ENCODE measurements around the gene TLE6. TPM values are rescaled to one million over a fixed set of nuclear protein-coding genes. Genes with fewer than 3 reads are reported as not detected.
"Not testable (repeated sequence)": the region's sequence is repeated elsewhere in the genome, so short reads cannot be mapped to it uniquely, and the experiment has no call there.

TLE6 gene
- 3.5 TPM for polyA plus RNA-seq (2013, experiment 1 of 2)
- 2.6 TPM for polyA plus RNA-seq (2013, experiment 2 of 2)

DNA sequence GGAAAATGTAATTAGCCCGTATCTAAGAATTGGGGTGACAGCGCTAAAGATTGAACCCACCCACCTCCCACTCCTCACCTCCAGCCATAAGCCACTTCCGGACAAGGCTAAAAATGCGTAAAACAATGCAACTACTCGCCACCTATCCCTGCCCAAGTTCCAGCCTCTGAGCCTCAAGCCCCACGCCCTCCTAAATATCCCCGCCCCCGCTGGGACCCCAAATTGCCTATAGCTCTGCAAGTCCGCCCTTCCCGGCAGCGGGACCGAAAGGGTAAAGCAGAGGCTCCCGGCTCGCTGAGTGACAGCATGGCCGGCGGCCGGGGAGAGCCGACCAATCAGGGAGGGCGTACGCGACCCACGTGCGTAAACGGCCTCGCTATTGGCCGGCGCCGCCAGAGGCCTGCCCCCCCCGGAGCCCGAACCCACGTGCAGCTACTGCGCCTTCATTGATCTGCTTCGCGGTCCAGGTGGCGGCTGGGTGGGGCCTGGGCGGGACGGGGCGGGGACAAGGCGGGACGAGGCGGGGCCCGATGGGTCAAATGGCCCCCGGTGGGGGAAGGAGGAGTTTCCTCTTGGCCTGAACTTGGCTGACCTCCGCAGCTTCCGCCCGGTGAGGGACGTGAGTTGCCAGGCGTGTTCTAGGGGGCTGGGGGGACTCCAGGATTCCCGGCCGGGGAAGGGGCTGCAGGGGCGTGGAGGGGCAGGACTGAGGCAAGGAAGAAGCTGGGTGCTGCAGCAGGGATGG lies at the start of gene TLE6:
Gene TLE6, plus strand, starts transcription at position 564 of the 745 bp plus-strand sequence. CDS start 670 bp downstream, outside the sequence.
- 1% methylated on average over 42 to 44 of the region's 51 CpGs for WGBS, 2 experiments (ENCODE audit: insufficient coverage in 2 of 2)
- Histone ChIP-seq H3K9me3 (ENCODE audit: control insufficient read depth, low read length) (no peaks in the 10 kb centered on the region), H3K4me1 (ENCODE audit: control insufficient read depth, insufficient read depth, low read length, poor library complexity, severe bottlenecking) (peaks cover 8% of the 10 kb centered on the region), H3K4me3 (ENCODE audit: extremely low read depth, insufficient read depth, low read length, poor library complexity, severe bottlenecking) (peak within 1 kb of the TSS; percentile 42), H3K27ac (ENCODE audit: low read depth, low read length, severe bottlenecking) (no peak within 1 kb of the TSS), H3K36me3 (ENCODE audit: control insufficient read depth, insufficient read depth, low read length) (no peaks in the 10 kb centered on the region)

DNA sequence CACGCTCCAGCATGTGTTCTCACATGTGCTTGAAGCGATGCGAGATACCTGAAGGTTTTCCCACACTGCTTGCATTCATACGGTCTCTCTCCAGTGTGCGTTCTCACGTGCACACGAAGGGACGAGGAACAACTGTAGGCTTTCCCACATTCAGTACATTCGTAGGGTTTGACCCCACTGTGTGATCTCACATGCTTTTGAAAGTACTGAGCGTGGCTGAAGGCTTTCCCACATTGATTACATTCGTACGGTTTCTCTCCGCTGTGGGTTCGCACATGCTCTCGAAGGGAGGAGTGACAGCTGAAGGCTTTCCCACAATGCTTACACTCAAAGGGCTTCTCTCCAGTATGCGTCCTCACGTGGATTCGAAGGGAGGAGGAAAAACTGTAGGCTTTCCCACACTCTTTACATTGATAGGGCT lies 43.9 kb upstream of the TLE6 start:
- Histone ChIP-seq H3K9me3 (ENCODE audit: control insufficient read depth, low read length) (peaks cover 35% of the 10 kb centered on the region), H3K27ac (ENCODE audit: low read depth, low read length, severe bottlenecking) (no peak overlapping the region), H3K4me3 (ENCODE audit: extremely low read depth, insufficient read depth, low read length, poor library complexity, severe bottlenecking) (no peak overlapping the region), H3K36me3 (ENCODE audit: control insufficient read depth, insufficient read depth, low read length) (peaks cover 67% of the 10 kb centered on the region), H3K4me1 (ENCODE audit: control insufficient read depth, insufficient read depth, low read length, poor library complexity, severe bottlenecking) (no peaks in the 10 kb centered on the region)
- WGBS, 2 experiments (ENCODE audit: insufficient coverage in 2 of 2) = 96 to 97% methylated on average over 17 to 18 of the region's 18 CpGs

DNA sequence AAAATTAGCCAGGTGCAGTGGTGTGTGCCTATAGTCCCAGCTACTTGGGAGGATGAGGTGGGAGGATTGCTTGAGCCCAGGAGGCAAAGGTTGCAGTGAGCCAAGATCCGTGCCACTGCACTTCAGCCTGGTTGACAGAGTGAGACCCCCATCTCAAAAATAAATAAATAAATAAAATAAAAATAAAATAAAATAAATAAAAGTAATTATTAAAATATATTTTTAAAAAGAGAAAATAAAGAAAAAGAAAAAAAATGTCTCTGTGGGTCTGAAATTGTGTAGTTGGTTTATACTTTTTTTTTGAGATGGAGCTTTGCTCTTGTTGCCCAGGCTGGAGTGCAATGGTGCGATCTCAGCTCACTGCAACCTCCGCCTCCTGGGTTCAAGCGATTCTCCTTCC lies 41.5 kb upstream of the TLE6 start:
- 90 to 100% methylated on average over 1 to 3 of the region's 4 CpGs for WGBS, 2 experiments (ENCODE audit: insufficient coverage in 2 of 2)
- Histone ChIP-seq H3K9me3 (ENCODE audit: control insufficient read depth, low read length) (peaks cover 31% of the 10 kb centered on the region), H3K36me3 (ENCODE audit: control insufficient read depth, insufficient read depth, low read length) (peaks cover 76% of the 10 kb centered on the region)
- H3K4me3 ChIP-seq (ENCODE audit: extremely low read depth, insufficient read depth, low read length, poor library complexity, severe bottlenecking); H3K4me1 ChIP-seq (ENCODE audit: control insufficient read depth, insufficient read depth, low read length, poor library complexity, severe bottlenecking); H3K27ac ChIP-seq (ENCODE audit: low read depth, low read length, severe bottlenecking): not testable (repeated sequence)

DNA sequence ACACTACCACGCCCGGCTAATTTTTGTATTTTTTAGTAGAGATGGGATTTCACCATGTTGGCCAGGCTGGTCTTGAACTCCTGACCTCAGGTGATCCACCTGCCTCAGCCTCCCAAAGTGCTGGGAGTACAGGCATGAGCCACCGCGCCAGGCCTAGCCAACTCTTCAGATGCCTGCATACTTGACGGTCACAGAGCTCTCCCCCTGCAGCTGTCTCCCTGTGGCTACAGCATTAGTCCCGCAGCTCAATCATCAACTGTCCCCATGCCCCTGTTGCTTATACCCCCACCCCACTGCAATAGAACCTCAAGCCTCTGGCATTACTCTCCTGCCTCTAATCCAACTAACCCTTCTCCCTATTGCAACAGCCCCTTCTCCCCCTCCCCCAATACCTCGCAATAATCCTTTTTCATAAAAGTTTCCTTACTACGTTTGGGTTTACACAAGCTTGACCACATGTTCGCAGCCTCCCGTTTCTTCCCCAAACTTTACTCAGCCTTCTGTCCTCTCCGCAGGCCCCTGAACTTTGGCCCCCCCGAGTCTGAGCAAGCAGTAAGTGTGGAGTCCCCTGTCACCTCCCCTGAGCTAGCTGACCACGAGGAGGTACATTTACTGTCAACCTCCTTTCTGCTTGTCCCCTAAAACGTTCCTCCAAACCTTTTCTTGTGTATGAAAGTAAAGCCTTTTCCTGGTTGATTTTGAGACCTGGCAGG lies 34.3 kb upstream of the TLE6 start:
- Histone ChIP-seq H3K4me1 (ENCODE audit: control insufficient read depth, insufficient read depth, low read length, poor library complexity, severe bottlenecking) (no peaks in the 10 kb centered on the region), H3K4me3 (ENCODE audit: extremely low read depth, insufficient read depth, low read length, poor library complexity, severe bottlenecking) (no peak overlapping the region), H3K27ac (ENCODE audit: low read depth, low read length, severe bottlenecking) (no peak overlapping the region), H3K36me3 (ENCODE audit: control insufficient read depth, insufficient read depth, low read length) (peaks cover 14% of the 10 kb centered on the region), H3K9me3 (ENCODE audit: control insufficient read depth, low read length) (no peaks in the 10 kb centered on the region)
- WGBS, 2 experiments (ENCODE audit: insufficient coverage in 2 of 2) = 89 to 92% methylated on average over 11 to 12 of the region's 14 CpGs

DNA sequence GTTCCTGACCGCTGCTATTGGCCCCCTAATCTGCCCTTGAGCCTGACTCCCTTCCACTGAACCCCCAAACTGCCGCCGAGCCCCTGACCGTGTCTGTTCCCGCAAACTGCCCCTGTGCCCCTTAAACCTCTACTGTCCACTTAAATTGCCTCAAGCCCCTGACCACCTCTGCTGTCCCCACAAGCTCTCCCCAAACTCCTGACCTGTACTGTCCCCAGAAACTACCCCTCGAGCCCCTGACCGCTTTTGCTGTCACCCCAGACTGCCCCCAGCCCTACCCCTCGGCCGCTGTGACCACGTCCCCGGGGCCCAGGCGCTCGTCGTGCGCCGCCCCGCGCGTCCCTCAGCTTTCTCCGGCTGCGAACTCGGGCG lies 33.0 kb upstream of the TLE6 start:
- no peak overlapping the region for H3K27ac ChIP-seq (ENCODE audit: low read depth, low read length, severe bottlenecking)

DNA sequence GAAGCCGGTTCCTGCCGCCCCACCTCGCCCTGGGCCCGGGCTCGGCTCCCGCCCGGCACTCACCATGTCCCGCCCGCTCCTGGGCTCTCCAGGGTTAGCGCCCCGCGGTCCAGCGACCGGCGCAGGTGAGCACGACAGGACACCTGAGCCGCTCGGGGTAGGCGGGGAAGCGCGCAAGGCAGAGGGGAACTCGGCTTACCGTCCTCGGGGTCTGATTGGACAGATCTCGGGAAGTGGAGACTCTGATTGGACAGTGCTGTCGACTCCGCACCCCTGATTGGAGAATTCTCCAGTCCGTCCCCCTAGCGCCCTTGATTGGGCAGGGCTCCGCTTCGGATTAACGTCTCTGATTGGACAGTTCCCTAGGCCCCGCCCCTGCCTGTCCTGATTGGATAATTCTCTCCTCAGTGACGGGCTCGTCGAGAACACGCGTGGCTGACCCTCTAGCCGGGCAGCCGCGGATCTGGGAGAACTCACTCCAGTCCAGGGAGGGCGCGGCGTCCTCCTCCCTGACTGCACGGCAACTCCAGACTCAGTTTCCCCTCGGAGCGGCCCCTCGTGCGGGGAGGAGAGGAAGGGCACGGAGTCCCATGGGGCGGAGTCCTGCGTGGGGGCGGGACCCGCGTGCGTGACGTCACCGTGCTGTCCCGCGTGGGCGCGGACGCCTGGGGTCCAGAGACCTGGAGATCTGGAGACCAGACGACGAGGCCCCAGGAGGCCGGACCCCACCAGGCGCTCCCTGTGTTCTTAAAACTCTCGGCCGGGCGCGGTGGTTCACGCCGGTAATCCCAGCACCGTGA lies 32.4 kb upstream of the TLE6 start, which contains the start of gene ZNF77:
Gene ZNF77, minus strand, starts transcription at position 197 of the 800 bp plus-strand sequence. Its CDS starts 131 bp downstream, at position 66.
- Histone ChIP-seq H3K36me3 (ENCODE audit: control insufficient read depth, insufficient read depth, low read length) (peaks cover 7% of the 10 kb centered on the region), H3K27ac (ENCODE audit: low read depth, low read length, severe bottlenecking) (peak within 1 kb of the TSS; percentile 82), H3K4me1 (ENCODE audit: control insufficient read depth, insufficient read depth, low read length, poor library complexity, severe bottlenecking) (peaks cover 4% of the 10 kb centered on the region), H3K9me3 (ENCODE audit: control insufficient read depth, low read length) (no peaks in the 10 kb centered on the region), H3K4me3 (ENCODE audit: extremely low read depth, insufficient read depth, low read length, poor library complexity, severe bottlenecking) (peak within 1 kb of the TSS; percentile 85)
- WGBS, 2 experiments (ENCODE audit: insufficient coverage in 2 of 2) = 3 to 7% methylated on average over 62 to 69 of the region's 74 CpGs

More for the DNA sequence above, 33.0 kb upstream of the TLE6 start:
- Histone ChIP-seq H3K4me1 (ENCODE audit: control insufficient read depth, insufficient read depth, low read length, poor library complexity, severe bottlenecking) (peaks cover 1% of the 10 kb centered on the region), H3K36me3 (ENCODE audit: control insufficient read depth, insufficient read depth, low read length) (peaks cover 9% of the 10 kb centered on the region), H3K4me3 (ENCODE audit: extremely low read depth, insufficient read depth, low read length, poor library complexity, severe bottlenecking) (peak overlapping the region; percentile 85), H3K9me3 (ENCODE audit: control insufficient read depth, low read length) (no peaks in the 10 kb centered on the region)
- 4 to 5% methylated on average over 23 of the region's 23 CpGs for WGBS, 2 experiments (ENCODE audit: insufficient coverage in 2 of 2)

DNA sequence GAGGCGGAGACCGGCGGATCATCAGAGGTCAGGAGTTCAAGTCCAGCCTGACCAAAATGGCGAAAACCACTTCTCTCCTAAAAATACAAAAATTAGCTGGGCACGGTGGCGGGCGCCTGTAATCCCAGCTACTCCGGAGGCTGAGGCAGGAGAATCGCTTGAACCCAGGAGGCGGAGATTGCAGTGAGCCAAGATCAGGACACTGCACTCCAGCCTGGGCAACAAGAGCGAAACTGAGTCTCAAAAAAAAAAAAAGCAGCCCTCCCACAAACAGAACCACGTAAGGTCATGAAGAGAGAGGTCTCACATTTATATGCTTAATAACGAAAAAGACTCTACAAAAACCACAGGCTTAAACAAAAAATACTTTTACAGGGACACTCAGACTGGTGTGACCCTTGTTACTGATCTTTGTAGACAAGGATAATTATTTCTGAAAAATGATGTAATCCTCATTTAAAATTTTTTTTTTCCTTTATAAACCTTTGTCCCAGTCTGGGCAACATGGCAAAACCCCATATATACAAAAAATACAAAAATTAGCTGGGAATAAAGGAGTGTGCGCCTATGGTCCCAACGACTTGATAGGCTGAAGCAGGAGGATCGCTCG lies 31.7 kb upstream of the TLE6 start:
- no peaks in the 10 kb centered on the region for H3K9me3 ChIP-seq (ENCODE audit: control insufficient read depth, low read length)
- 54 to 70% methylated on average over 6 to 15 of the region's 17 CpGs for WGBS, 2 experiments (ENCODE audit: insufficient coverage in 2 of 2)
- peak overlapping the region; percentile 85 for H3K4me3 ChIP-seq (ENCODE audit: extremely low read depth, insufficient read depth, low read length, poor library complexity, severe bottlenecking)
- H3K36me3 ChIP-seq (ENCODE audit: control insufficient read depth, insufficient read depth, low read length) = peaks cover 7% of the 10 kb centered on the region
- peak overlapping the region; percentile 82 for H3K27ac ChIP-seq (ENCODE audit: low read depth, low read length, severe bottlenecking)
- H3K4me1 ChIP-seq (ENCODE audit: control insufficient read depth, insufficient read depth, low read length, poor library complexity, severe bottlenecking) = peaks cover 4% of the 10 kb centered on the region

DNA sequence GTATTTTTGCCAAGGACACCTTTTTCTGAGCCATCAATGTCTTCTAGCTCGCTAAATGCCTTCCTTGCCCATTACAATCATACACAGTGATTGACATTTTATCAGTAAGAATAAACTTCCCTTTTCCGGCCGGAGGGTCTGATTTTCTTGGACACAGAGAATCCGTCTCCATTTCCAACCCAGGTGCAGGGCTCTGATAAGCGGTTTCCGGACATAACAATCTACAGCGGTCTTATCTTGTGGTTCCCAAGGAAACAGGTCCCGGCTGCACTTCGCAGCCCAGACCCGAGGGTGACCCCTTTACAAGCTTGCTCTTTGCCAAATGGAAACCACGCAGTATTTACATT lies 27.5 kb upstream of the TLE6 start:
- Histone ChIP-seq H3K4me3 (ENCODE audit: extremely low read depth, insufficient read depth, low read length, poor library complexity, severe bottlenecking) (peak overlapping the region; percentile 99), H3K27ac (ENCODE audit: low read depth, low read length, severe bottlenecking) (peak overlapping the region; percentile 98), H3K9me3 (ENCODE audit: control insufficient read depth, low read length) (no peaks in the 10 kb centered on the region), H3K4me1 (ENCODE audit: control insufficient read depth, insufficient read depth, low read length, poor library complexity, severe bottlenecking) (peaks cover 4% of the 10 kb centered on the region), H3K36me3 (ENCODE audit: control insufficient read depth, insufficient read depth, low read length) (peaks cover 7% of the 10 kb centered on the region)
- 10 to 11% methylated on average over 11 of the region's 11 CpGs for WGBS, 2 experiments (ENCODE audit: insufficient coverage in 2 of 2)

DNA sequence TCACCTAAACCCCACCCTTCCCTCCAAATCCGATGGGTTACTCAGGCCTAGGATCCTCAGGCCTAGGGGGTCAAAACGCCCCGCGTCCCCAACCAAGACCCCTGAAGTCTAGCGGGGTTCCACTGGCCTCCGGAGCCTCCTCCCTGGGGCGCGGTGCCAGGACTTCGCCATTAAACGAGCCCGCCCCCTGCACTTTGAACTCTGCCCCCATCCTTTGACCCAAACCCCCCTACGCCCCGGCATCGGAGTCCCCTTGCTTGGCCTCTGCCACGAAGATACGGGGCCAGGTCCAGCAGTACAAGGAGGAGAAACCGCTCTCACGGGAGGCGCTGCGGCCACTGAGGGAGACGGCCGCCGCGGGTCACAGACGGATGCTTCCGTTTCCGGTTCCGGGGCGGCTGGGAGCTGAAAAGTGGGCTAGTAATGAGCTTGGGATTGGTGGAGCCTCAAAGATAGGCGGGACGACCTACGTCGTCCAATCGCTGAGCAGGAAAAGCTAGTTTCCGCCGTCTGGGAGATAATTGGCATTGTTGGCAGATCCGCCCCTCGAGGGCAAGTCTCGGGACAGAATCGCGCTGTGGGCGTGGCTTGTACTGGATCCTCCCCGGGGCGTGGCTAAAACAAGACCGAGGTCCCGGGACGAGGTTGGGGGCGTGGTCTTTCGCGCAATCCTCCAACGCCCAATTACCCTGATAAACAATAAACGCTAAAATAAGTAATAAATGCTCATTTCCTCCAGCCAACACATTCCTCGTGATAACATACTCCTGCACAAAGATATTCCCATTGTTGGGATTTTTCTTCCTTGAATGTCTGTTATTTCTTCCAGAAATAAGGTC lies 26.9 kb upstream of the TLE6 start:
- peak overlapping the region; percentile 98 for H3K27ac ChIP-seq (ENCODE audit: low read depth, low read length, severe bottlenecking)
- no peaks in the 10 kb centered on the region for H3K9me3 ChIP-seq (ENCODE audit: control insufficient read depth, low read length)
- WGBS, 2 experiments (ENCODE audit: insufficient coverage in 2 of 2) = 0% methylated on average over 41 to 46 of the region's 53 CpGs

More for the DNA sequence above, 26.9 kb upstream of the TLE6 start:
- H3K4me1 ChIP-seq (ENCODE audit: control insufficient read depth, insufficient read depth, low read length, poor library complexity, severe bottlenecking) = peaks cover 4% of the 10 kb centered on the region
- H3K4me3 ChIP-seq (ENCODE audit: extremely low read depth, insufficient read depth, low read length, poor library complexity, severe bottlenecking) = peak overlapping the region; percentile 99
- peaks cover 7% of the 10 kb centered on the region for H3K36me3 ChIP-seq (ENCODE audit: control insufficient read depth, insufficient read depth, low read length)
